ENCODE results near the gene GJC3.

GJC3 gene

DNA sequence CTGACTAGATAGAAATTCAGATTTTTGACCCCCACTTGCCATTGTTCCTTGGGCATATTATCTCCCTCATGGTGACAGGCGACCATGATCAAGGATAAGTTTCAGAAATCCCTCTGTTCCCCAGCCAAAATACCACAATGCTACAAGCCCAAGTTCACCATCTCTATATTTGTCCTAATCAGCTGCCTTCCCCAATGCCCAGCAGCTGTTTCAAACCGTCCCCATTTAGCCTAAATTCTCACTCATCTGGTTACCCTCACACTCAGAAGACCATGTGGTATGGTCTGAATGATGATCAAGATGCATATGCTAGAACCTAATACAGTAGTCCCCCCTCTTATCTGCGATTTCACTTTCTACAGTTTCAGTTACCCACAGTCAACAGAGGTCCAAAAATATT, 956 bp upstream of the GJC3 start:
- Histone ChIP-seq H4K91ac (ENCODE audit: low read length) (no peak overlapping the region), H2BK15ac (ENCODE audit: low read depth, poor library complexity, severe bottlenecking) (no peak overlapping the region), H3K4ac (ENCODE audit: low read depth in 1 of 2, low read length in 2 of 2) (no peak overlapping the region), H2BK12ac (ENCODE audit: low read length in 2 of 2) (no peak overlapping the region), H3K4me2 (ENCODE audit: low read length, poor library complexity, severe bottlenecking) (no peak overlapping the region), H2BK120ac (ENCODE audit: low read depth, low read length) (no peak overlapping the region), H3K4me1 (ENCODE audit: control insufficient read depth, insufficient read depth, low read depth, low read length) (peaks cover 3% of the 10 kb centered on the region), H3K79me1 (replicated peaks; ENCODE audit: low read length, poor library complexity, severe bottlenecking) (no peaks in the 10 kb centered on the region), H3K27me3 (ENCODE audit: control insufficient read depth in 1 of 2, insufficient read depth in 1 of 2, low read length in 2 of 2) (peaks cover 59 to 71% of the 10 kb centered on the region in 2 experiments), H3K18ac (ENCODE audit: low read depth in 1 of 2, low read length in 2 of 2) (no peak overlapping the region), H3K23ac (ENCODE audit: low read length in 2 of 2) (no peak overlapping the region), H3K14ac (ENCODE audit: low read length in 2 of 2) (no peak overlapping the region), H3K27ac (ENCODE audit: low read length, poor library complexity, severe bottlenecking) (no peak overlapping the region), H3K4me3 (ENCODE audit: insufficient read depth in 1 of 2, low read depth in 1 of 2, low read length in 2 of 2) (no peak overlapping the region), H4K8ac (ENCODE audit: low read length) (no peak overlapping the region), H2AK5ac (ENCODE audit: low read length, severe bottlenecking) (no peak overlapping the region), H3K36me3 (ENCODE audit: control insufficient read depth in 1 of 2, insufficient read depth in 2 of 2, low read depth in 1 of 2, low read length in 2 of 2) (no peaks in the 10 kb centered on the region), H3K9me3 (ENCODE audit: control insufficient read depth, low read length) (no peaks in the 10 kb centered on the region), H2BK5ac (ENCODE audit: low read depth, low read length, poor library complexity, severe bottlenecking) (no peak overlapping the region), H2AFZ (ENCODE audit: low read depth, low read length) (no peak overlapping the region), H3K9ac (ENCODE audit: low read length) (no peak overlapping the region)
- 60% methylated on average over 2 of the region's 3 CpGs for WGBS
- DNase-seq, result no peak

DNA sequence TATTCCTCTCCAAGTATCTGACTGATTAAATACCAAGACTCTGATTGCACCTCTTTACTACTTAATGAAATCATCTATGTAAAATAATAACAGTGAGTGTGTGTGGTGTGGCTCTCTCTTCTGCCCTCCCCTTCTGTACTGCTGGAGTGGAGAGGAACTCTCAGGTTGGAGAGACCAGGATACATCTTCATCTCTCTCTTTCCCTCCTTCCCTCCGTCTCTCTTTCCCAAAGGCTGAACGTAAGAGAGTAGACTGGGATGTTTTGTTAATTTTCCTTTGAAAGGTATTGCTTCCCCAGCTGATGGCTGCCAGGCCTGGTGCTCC, 272 bp upstream of the GJC3 start:
- no peak for DNase-seq
- H3K4me3 ChIP-seq (ENCODE audit: insufficient read depth in 1 of 2, low read depth in 1 of 2, low read length in 2 of 2), result peak overlapping the region in 1 of 2 experiments; percentile 58
- no peak overlapping the region for H2BK15ac ChIP-seq (ENCODE audit: low read depth, poor library complexity, severe bottlenecking)
- H4K8ac ChIP-seq (ENCODE audit: low read length), result no peak overlapping the region
- H4K91ac ChIP-seq (ENCODE audit: low read length), result no peak overlapping the region
- H3K14ac ChIP-seq (ENCODE audit: low read length in 2 of 2), result no peak overlapping the region
- no peak overlapping the region for H3K27ac ChIP-seq (ENCODE audit: low read length, poor library complexity, severe bottlenecking)
- H2BK12ac ChIP-seq (ENCODE audit: low read length in 2 of 2), result no peak overlapping the region
- no peaks in the 10 kb centered on the region for H3K79me1 ChIP-seq (replicated peaks; ENCODE audit: low read length, poor library complexity, severe bottlenecking)
- no peak overlapping the region for H2BK120ac ChIP-seq (ENCODE audit: low read depth, low read length)
- H3K23ac ChIP-seq (ENCODE audit: low read length in 2 of 2), result no peak overlapping the region
- H2AK5ac ChIP-seq (ENCODE audit: low read length, severe bottlenecking), result no peak overlapping the region
- H3K9me3 ChIP-seq (ENCODE audit: control insufficient read depth, low read length), result no peaks in the 10 kb centered on the region
- peaks cover 3% of the 10 kb centered on the region for H3K4me1 ChIP-seq (ENCODE audit: control insufficient read depth, insufficient read depth, low read depth, low read length)
- no peak overlapping the region for H2AFZ ChIP-seq (ENCODE audit: low read depth, low read length)
- H3K18ac ChIP-seq (ENCODE audit: low read depth in 1 of 2, low read length in 2 of 2), result no peak overlapping the region
- H3K4me2 ChIP-seq (ENCODE audit: low read length, poor library complexity, severe bottlenecking), result peak overlapping the region; percentile 30
- peaks cover 56 to 64% of the 10 kb centered on the region in 2 experiments for H3K27me3 ChIP-seq (ENCODE audit: control insufficient read depth in 1 of 2, insufficient read depth in 1 of 2, low read length in 2 of 2)
- H3K9ac ChIP-seq (ENCODE audit: low read length), result peak overlapping the region; percentile 58
- WGBS, result 56% methylated on average over 1 of the region's 2 CpGs
- H2BK5ac ChIP-seq (ENCODE audit: low read depth, low read length, poor library complexity, severe bottlenecking), result no peak overlapping the region
- no peak overlapping the region for H3K4ac ChIP-seq (ENCODE audit: low read depth in 1 of 2, low read length in 2 of 2)
- no peaks in the 10 kb centered on the region for H3K36me3 ChIP-seq (ENCODE audit: control insufficient read depth in 1 of 2, insufficient read depth in 2 of 2, low read depth in 1 of 2, low read length in 2 of 2)

DNA sequence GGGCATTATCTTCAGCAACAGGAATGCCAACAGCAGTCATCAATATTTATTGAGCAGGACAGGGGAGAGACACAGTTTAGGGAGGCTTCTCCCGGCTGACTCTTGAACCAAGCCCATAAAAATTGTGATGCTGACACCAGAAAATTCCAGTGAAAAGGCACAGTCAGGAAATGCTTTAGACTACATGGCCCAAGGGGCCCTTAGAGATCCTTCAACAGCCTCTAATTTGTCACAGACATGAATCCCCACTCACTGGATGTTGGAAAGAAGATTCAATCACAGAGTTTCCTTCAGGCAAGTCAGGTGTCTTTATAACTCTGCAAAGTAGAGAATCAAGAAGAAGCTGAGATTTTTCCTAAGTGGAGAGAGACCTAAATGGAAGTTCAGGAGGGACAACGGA, 1.2 kb downstream of the GJC3 start:
- Histone ChIP-seq H4K91ac (ENCODE audit: low read length) (no peak overlapping the region), H2AFZ (ENCODE audit: low read depth, low read length) (no peak overlapping the region), H2AK5ac (ENCODE audit: low read length, severe bottlenecking) (no peak overlapping the region), H2BK120ac (ENCODE audit: low read depth, low read length) (no peak overlapping the region), H2BK15ac (ENCODE audit: low read depth, poor library complexity, severe bottlenecking) (no peak overlapping the region), H3K18ac (ENCODE audit: low read depth in 1 of 2, low read length in 2 of 2) (no peak overlapping the region), H3K4me3 (ENCODE audit: insufficient read depth in 1 of 2, low read depth in 1 of 2, low read length in 2 of 2) (no peak overlapping the region), H3K36me3 (ENCODE audit: control insufficient read depth in 1 of 2, insufficient read depth in 2 of 2, low read depth in 1 of 2, low read length in 2 of 2) (no peaks in the 10 kb centered on the region), H3K9ac (ENCODE audit: low read length) (no peak overlapping the region), H3K4ac (ENCODE audit: low read depth in 1 of 2, low read length in 2 of 2) (no peak overlapping the region), H3K9me3 (ENCODE audit: control insufficient read depth, low read length) (no peaks in the 10 kb centered on the region), H4K8ac (ENCODE audit: low read length) (no peak overlapping the region), H2BK5ac (ENCODE audit: low read depth, low read length, poor library complexity, severe bottlenecking) (no peak overlapping the region), H2BK12ac (ENCODE audit: low read length in 2 of 2) (no peak overlapping the region), H3K4me1 (ENCODE audit: control insufficient read depth, insufficient read depth, low read depth, low read length) (peaks cover 3% of the 10 kb centered on the region), H3K79me1 (replicated peaks; ENCODE audit: low read length, poor library complexity, severe bottlenecking) (no peaks in the 10 kb centered on the region), H3K27me3 (ENCODE audit: control insufficient read depth in 1 of 2, insufficient read depth in 1 of 2, low read length in 2 of 2) (peaks cover 42 to 49% of the 10 kb centered on the region in 2 experiments), H3K14ac (ENCODE audit: low read length in 2 of 2) (no peak overlapping the region), H3K27ac (ENCODE audit: low read length, poor library complexity, severe bottlenecking) (no peak overlapping the region), H3K23ac (ENCODE audit: low read length in 2 of 2) (no peak overlapping the region), H3K4me2 (ENCODE audit: low read length, poor library complexity, severe bottlenecking) (no peak overlapping the region)
- DNase-seq, result no peak
- WGBS, result 45% methylated on average over 2 of the region's 2 CpGs

DNA sequence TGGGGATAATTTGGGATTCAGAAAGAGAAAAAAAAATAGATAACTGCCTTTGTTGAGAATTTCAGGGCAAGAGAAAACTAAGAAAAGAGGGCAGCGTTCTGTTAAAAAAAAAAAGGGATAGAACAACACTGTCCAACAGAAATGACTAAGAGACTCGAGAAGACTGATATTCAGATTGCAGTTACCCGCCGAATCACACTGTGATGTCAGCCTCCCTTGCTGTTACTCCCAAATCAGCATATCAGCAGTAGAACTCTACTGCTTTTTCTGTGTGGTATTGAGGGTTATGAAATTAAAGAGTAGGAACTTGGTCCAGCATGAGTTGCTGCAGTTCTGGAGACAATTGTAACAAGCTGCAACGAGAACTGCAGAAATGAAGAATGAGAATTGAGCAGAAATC, 1.9 kb downstream of the GJC3 start:
- WGBS, result 82% methylated on average over 5 of the region's 5 CpGs
- no peak overlapping the region for H4K91ac ChIP-seq (ENCODE audit: low read length)
- peaks cover 35 to 43% of the 10 kb centered on the region in 2 experiments for H3K27me3 ChIP-seq (ENCODE audit: control insufficient read depth in 1 of 2, insufficient read depth in 1 of 2, low read length in 2 of 2)
- H2AK5ac ChIP-seq (ENCODE audit: low read length, severe bottlenecking), result no peak overlapping the region
- no peak overlapping the region for H3K18ac ChIP-seq (ENCODE audit: low read depth in 1 of 2, low read length in 2 of 2)
- H2AFZ ChIP-seq (ENCODE audit: low read depth, low read length), result no peak overlapping the region
- H2BK15ac ChIP-seq (ENCODE audit: low read depth, poor library complexity, severe bottlenecking), result no peak overlapping the region
- no peak overlapping the region for H3K4ac ChIP-seq (ENCODE audit: low read depth in 1 of 2, low read length in 2 of 2)
- no peak overlapping the region for H2BK12ac ChIP-seq (ENCODE audit: low read length in 2 of 2)
- H3K79me1 ChIP-seq (replicated peaks; ENCODE audit: low read length, poor library complexity, severe bottlenecking), result no peaks in the 10 kb centered on the region
- H3K36me3 ChIP-seq (ENCODE audit: control insufficient read depth in 1 of 2, insufficient read depth in 2 of 2, low read depth in 1 of 2, low read length in 2 of 2), result peaks cover 0 to 4% of the 10 kb centered on the region in 2 experiments
- peaks cover 3% of the 10 kb centered on the region for H3K4me1 ChIP-seq (ENCODE audit: control insufficient read depth, insufficient read depth, low read depth, low read length)
- no peaks in the 10 kb centered on the region for H3K9me3 ChIP-seq (ENCODE audit: control insufficient read depth, low read length)
- H3K14ac ChIP-seq (ENCODE audit: low read length in 2 of 2), result peak overlapping the region in 1 of 2 experiments; percentile 57
- no peak overlapping the region for H3K23ac ChIP-seq (ENCODE audit: low read length in 2 of 2)
- H4K8ac ChIP-seq (ENCODE audit: low read length), result no peak overlapping the region
- no peak overlapping the region for H2BK120ac ChIP-seq (ENCODE audit: low read depth, low read length)
- H3K9ac ChIP-seq (ENCODE audit: low read length), result no peak overlapping the region
- no peak overlapping the region for H3K27ac ChIP-seq (ENCODE audit: low read length, poor library complexity, severe bottlenecking)
- H3K4me3 ChIP-seq (ENCODE audit: insufficient read depth in 1 of 2, low read depth in 1 of 2, low read length in 2 of 2), result no peak overlapping the region
- no peak overlapping the region for H3K4me2 ChIP-seq (ENCODE audit: low read length, poor library complexity, severe bottlenecking)
- no peak overlapping the region for H2BK5ac ChIP-seq (ENCODE audit: low read depth, low read length, poor library complexity, severe bottlenecking)
- DNase-seq, result no peak
